RWPE2 (cell line): ENCODE measurements around the gene ITGA11.

Experiments used
- ATAC-seq: fragments of 200-7000 bp; cut with Tn5 transposase; 3 replicates; pipeline ENCODE4 v1.9.1; 2021; ENCODE audit warnings: low read depth
- DNase-seq: peaks from one replicate; pipeline ENCODE4 v3.0.0-alpha.2; 2020; ENCODE audit warnings: low spot score
- H3K27ac ChIP-seq: fragments of 450-650 bp; 2 replicates; pipeline ENCODE4 v1.5.1; 2017; ENCODE audit warnings: mild to moderate bottlenecking; ENCODE audit not compliant: poor library complexity, severe bottlenecking
- H3K27me3 ChIP-seq: fragments of 250-450 bp; sonication (Bioruptor Pico); 2 replicates; pipeline ENCODE4 v1.5.1; 2021; ENCODE audit warnings: mild to moderate bottlenecking, moderate library complexity; ENCODE audit not compliant: insufficient read depth, poor library complexity, severe bottlenecking
- H3K36me3 ChIP-seq: fragments of 250-450 bp; sonication (Bioruptor Pico); 2 replicates; pipeline ENCODE4 v1.5.1; 2020; ENCODE audit warnings: low read depth, mild to moderate bottlenecking, moderate library complexity
- H3K4me1 ChIP-seq: fragments of 250-450 bp; sonication (Bioruptor Pico); 2 replicates; pipeline ENCODE4 v1.5.1; 2021; ENCODE audit warnings: mild to moderate bottlenecking, moderate library complexity; ENCODE audit not compliant: insufficient read depth, poor library complexity, severe bottlenecking
- H3K4me3 ChIP-seq: fragments of 250-450 bp; sonication (Bioruptor Pico); 2 replicates; pipeline ENCODE4 v1.5.1; 2021; ENCODE audit warnings: mild to moderate bottlenecking, moderate library complexity; ENCODE audit not compliant: severe bottlenecking
- H3K9me3 ChIP-seq: fragments of 250-450 bp; sonication (Bioruptor Pico); 2 replicates; pipeline ENCODE4 v1.5.1; 2021; ENCODE audit warnings: mild to moderate bottlenecking, moderate library complexity; ENCODE audit not compliant: severe bottlenecking
- TF ChIP-seq, protein P1 (sequence below): fragments of 450-650 bp; IDR thresholded peaks from one replicate; pipeline ENCODE4 v1.5.1; 2017; ENCODE audit warnings: mild to moderate bottlenecking, moderate library complexity; ENCODE audit not compliant: poor library complexity, severe bottlenecking

Gene ITGA11

DNA sequence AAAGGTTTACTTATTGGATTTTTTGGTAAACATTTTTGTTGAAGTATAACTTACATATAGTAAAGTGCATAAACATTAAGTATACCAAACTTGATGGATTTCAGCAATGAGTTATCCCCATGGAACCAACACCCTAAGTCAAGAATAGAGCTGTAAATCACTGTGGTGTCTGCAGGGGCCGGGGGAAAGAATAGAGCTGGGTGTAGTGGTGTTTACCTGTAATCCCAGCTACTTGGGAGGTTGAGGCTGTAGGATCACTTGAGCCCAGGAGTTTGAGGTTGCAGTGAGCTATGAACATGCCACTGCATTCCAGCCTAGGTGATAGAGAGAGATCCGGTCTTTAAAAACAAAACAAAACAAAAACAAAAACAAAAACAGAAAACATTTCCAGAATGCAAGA lies 167.7 kb downstream of the ITGA11 start:
- ATAC-seq, result no peak
- TF ChIP-seq, protein P1, sequence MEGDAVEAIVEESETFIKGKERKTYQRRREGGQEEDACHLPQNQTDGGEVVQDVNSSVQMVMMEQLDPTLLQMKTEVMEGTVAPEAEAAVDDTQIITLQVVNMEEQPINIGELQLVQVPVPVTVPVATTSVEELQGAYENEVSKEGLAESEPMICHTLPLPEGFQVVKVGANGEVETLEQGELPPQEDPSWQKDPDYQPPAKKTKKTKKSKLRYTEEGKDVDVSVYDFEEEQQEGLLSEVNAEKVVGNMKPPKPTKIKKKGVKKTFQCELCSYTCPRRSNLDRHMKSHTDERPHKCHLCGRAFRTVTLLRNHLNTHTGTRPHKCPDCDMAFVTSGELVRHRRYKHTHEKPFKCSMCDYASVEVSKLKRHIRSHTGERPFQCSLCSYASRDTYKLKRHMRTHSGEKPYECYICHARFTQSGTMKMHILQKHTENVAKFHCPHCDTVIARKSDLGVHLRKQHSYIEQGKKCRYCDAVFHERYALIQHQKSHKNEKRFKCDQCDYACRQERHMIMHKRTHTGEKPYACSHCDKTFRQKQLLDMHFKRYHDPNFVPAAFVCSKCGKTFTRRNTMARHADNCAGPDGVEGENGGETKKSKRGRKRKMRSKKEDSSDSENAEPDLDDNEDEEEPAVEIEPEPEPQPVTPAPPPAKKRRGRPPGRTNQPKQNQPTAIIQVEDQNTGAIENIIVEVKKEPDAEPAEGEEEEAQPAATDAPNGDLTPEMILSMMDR, result no peak
- DNase-seq, result no peak
- H3K36me3 ChIP-seq, result no peaks in the 10 kb centered on the region
- no peaks in the 10 kb centered on the region for H3K9me3 ChIP-seq
- no peaks in the 10 kb centered on the region for H3K27me3 ChIP-seq
- H3K4me3 ChIP-seq, result no peak overlapping the region
- no peak overlapping the region for H3K27ac ChIP-seq
- peaks cover 37% of the 10 kb centered on the region for H3K4me1 ChIP-seq

DNA sequence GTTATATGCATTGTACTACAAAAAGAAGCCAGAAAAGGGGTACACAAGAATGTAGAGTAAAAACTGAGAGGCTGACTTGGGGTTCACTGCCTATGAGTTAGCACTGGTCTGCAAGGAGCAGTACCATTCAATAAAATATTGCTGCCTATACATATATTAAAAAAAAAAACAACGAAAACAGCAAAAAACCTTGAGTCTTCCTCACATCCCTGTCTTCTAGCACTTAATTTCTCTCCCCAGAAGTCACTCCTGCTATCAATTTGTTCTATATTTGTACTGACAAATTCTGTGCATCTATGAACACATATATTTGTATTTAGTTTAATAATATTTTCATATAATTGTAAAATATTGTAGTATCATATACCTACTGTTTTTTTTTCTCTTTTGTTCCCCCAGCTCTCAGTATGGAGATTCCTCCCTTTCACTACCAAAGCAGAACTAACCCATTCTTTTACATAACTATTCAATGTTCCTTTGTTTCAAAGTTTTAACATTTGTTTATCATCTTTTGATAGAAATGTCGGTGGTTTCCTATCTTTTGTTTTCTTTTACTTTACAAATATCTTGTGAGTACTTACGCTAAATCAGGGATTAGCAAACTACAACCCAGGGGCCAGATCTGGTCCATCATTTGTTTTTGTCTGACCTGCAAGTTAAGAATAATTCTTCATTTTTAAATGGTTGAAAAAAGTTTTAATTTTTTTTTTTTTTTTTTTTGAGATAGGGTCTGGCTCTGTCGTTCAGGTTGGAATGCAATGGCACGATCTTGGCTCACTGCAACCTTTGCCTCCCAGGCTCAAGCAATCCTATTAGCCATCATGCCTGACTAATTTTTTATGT lies 169.2 kb downstream of the ITGA11 start:
- Histone ChIP-seq H3K36me3 (no peaks in the 10 kb centered on the region), H3K27ac (no peak overlapping the region), H3K4me3 (no peak overlapping the region), H3K4me1 (peaks cover 29% of the 10 kb centered on the region), H3K27me3 (no peaks in the 10 kb centered on the region), H3K9me3 (no peaks in the 10 kb centered on the region)
- ATAC-seq (no peak), DNase-seq (no peak)
- TF ChIP-seq, protein P1, result no peak

DNA sequence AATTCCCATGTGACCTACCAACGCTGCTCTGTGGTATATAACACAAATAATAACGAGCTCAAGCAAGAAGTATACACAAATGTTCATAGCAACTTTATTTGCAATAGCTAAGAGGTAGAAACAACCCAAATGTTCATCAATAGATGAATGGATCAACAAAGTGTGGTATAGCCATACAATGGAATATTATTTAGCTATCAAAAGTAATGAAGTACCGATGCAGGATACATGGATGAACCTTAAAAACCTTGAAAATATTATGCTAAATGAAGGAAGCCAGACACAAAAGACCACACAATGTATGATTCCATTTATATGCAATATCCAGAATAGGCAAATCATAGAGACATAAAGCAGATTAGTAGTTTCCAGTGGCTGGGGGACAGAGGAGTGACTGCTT lies 170.0 kb downstream of the ITGA11 start:
- H3K9me3 ChIP-seq, result no peaks in the 10 kb centered on the region
- TF ChIP-seq, protein P1, result no peak
- peaks cover 31% of the 10 kb centered on the region for H3K4me1 ChIP-seq
- H3K36me3 ChIP-seq, result no peaks in the 10 kb centered on the region
- H3K4me3 ChIP-seq, result no peak overlapping the region
- DNase-seq, result no peak
- H3K27me3 ChIP-seq, result no peaks in the 10 kb centered on the region
- no peak overlapping the region for H3K27ac ChIP-seq
- no peak for ATAC-seq

DNA sequence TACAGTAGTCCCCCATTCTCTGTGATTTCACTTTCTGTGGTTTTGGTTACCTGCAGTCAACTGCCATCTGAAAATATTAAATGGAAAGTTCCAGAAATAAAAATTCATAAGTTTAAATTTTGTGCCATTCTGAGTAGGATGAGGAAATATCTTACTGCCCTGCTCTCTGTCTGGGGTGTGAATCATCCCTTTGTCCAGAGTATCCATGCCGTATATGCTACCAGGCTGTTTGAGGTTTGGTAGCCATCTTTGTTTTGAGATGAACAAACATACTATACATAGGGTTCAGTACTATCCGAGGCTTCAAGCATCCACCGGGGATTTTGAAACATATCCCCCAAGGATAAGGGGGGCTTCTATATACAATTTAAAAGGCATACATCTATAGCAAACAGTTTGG lies 170.7 kb downstream of the ITGA11 start:
- Histone ChIP-seq H3K36me3 (no peaks in the 10 kb centered on the region), H3K4me3 (no peak overlapping the region), H3K27ac (no peak overlapping the region), H3K27me3 (no peaks in the 10 kb centered on the region), H3K9me3 (no peaks in the 10 kb centered on the region), H3K4me1 (peaks cover 32% of the 10 kb centered on the region)
- DNase-seq (no peak), ATAC-seq (no peak)
- TF ChIP-seq, protein P1, result no peak

DNA sequence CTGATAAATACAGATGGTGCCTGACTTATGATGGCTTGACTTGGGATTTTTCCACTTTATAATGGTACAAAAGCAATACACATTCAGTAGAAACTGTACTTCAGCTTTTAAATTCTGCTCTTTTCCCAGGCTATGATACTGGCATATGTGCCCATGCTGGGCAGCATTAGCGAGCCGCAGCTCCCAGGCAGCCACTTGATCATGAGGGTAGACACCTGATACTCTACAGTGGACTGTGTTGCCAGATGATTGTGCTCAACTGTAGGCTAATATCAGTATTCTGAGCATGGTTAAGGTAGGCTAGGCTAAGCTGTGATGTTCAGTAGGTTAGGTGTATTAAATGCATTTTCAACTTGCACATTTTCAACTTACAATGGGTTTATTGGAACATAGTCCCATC lies 172.1 kb downstream of the ITGA11 start:
- Histone ChIP-seq H3K4me3 (no peak overlapping the region), H3K4me1 (peaks cover 24% of the 10 kb centered on the region), H3K9me3 (no peaks in the 10 kb centered on the region), H3K36me3 (no peaks in the 10 kb centered on the region), H3K27me3 (no peaks in the 10 kb centered on the region), H3K27ac (no peak overlapping the region)
- DNase-seq (no peak), ATAC-seq (no peak)
- TF ChIP-seq, protein P1, result no peak
